ENCODE measurements around the gene NLRP4. TPM values are rescaled to one million over a fixed set of nuclear protein-coding genes. Genes with fewer than 3 reads are reported as not detected.

Gene NLRP4
- total RNA-seq, 6 experiments from 2014 or later: not detected

GRCh38 chr19:55907286-55907685 lies 70.9 kb downstream of the NLRP4 start:
- TF ChIP-seq CTCF (IDR thresholded peaks at IDR 0.05) (no peak), POLR2A (IDR thresholded peaks at IDR 0.05) (no peak)
- no peak for DNase-seq
- no peaks in the 10 kb centered on the region for H3K4me1 ChIP-seq
- no peak for ATAC-seq
- no peak overlapping the region for H3K27ac ChIP-seq
- H3K36me3 ChIP-seq: no peaks in the 10 kb centered on the region
- intact Hi-C loops (cut with DNase I): no loop called here
- no peaks in the 10 kb centered on the region for H3K27me3 ChIP-seq
- no peaks in the 10 kb centered on the region for H3K9me3 ChIP-seq
- no peak overlapping the region for H3K4me3 ChIP-seq
- WGBS (ENCODE audit: insufficient coverage, low coverage, low lambda C conversion rate, missing lambda C conversion rate): 48% methylated on average over 7 of the region's 7 CpGs

GRCh38 chr19:55907746-55908145 lies 71.4 kb downstream of the NLRP4 start:
- Histone ChIP-seq H3K9me3 (no peaks in the 10 kb centered on the region), H3K36me3 (no peaks in the 10 kb centered on the region), H3K4me3 (no peak overlapping the region), H3K27me3 (no peaks in the 10 kb centered on the region), H3K4me1 (no peaks in the 10 kb centered on the region), H3K27ac (no peak overlapping the region)
- DNase-seq (no peak), ATAC-seq (no peak)
- 57% methylated on average over 3 of the region's 3 CpGs for WGBS (ENCODE audit: insufficient coverage, low coverage, low lambda C conversion rate, missing lambda C conversion rate)
- no peak for TF ChIP-seq POLR2A (IDR thresholded peaks at IDR 0.05)
- TF ChIP-seq CTCF (IDR thresholded peaks at IDR 0.05): no peak
- intact Hi-C loops (cut with DNase I): no loop called here

GRCh38 chr19:55909801-55910200 lies 73.5 kb downstream of the NLRP4 start:
- H3K36me3 ChIP-seq: no peaks in the 10 kb centered on the region
- no peak for TF ChIP-seq POLR2A (IDR thresholded peaks at IDR 0.05)
- TF ChIP-seq CTCF (IDR thresholded peaks at IDR 0.05): no peak
- H3K27ac ChIP-seq: no peak overlapping the region
- WGBS (ENCODE audit: insufficient coverage, low coverage, low lambda C conversion rate, missing lambda C conversion rate): 35% methylated on average over 2 of the region's 2 CpGs
- DNase-seq: no peak
- no peaks in the 10 kb centered on the region for H3K27me3 ChIP-seq
- no peaks in the 10 kb centered on the region for H3K9me3 ChIP-seq
- H3K4me3 ChIP-seq: no peak overlapping the region
- intact Hi-C loops (cut with DNase I): no loop called here
- H3K4me1 ChIP-seq: no peaks in the 10 kb centered on the region
- no peak for ATAC-seq

- DNase-seq (no peak), ATAC-seq (no peak)
- Histone ChIP-seq H3K36me3 (no peaks in the 10 kb centered on the region), H3K27ac (no peak overlapping the region), H3K9me3 (no peaks in the 10 kb centered on the region), H3K4me1 (no peaks in the 10 kb centered on the region), H3K4me3 (no peak overlapping the region), H3K27me3 (no peaks in the 10 kb centered on the region)
- intact Hi-C loops (cut with DNase I): no loop called here
- WGBS (ENCODE audit: insufficient coverage, low coverage, low lambda C conversion rate, missing lambda C conversion rate): 56% methylated on average over 6 of the region's 7 CpGs
- no peak for TF ChIP-seq CTCF (IDR thresholded peaks at IDR 0.05)
- no peak for TF ChIP-seq POLR2A (IDR thresholded peaks at IDR 0.05)
Observed at GRCh38 chr19:55912916-55913315, 76.6 kb downstream of the NLRP4 start.

- H3K36me3 ChIP-seq: no peaks in the 10 kb centered on the region
- ATAC-seq (no peak), DNase-seq (no peak)
- TF ChIP-seq CTCF (IDR thresholded peaks at IDR 0.05) (peak in 2 of 4 donors; percentile 16 to 37), POLR2A (IDR thresholded peaks at IDR 0.05) (no peak)
- intact Hi-C loops (cut with DNase I): no loop called here
- 41% methylated on average over 9 of the region's 9 CpGs for WGBS (ENCODE audit: insufficient coverage, low coverage, low lambda C conversion rate, missing lambda C conversion rate)
- no peaks in the 10 kb centered on the region for H3K4me1 ChIP-seq
- H3K4me3 ChIP-seq: no peak overlapping the region
- H3K27me3 ChIP-seq: no peaks in the 10 kb centered on the region
- no peaks in the 10 kb centered on the region for H3K9me3 ChIP-seq
- no peak overlapping the region for H3K27ac ChIP-seq
Observed at GRCh38 chr19:55913643-55914268, 77.4 kb downstream of the NLRP4 start.

Data from right lobe of liver (tissue), 6 donors.